Measurements from ENCODE around the gene SH3BP5L. TPM values are rescaled to one million over a fixed set of nuclear protein-coding genes. Genes with fewer than 3 reads are reported as not detected.

SH3BP5L gene
- total and polyA plus RNA-seq, 2 experiments from 2014 or later: 2.8 to 26.1 TPM

DNA sequence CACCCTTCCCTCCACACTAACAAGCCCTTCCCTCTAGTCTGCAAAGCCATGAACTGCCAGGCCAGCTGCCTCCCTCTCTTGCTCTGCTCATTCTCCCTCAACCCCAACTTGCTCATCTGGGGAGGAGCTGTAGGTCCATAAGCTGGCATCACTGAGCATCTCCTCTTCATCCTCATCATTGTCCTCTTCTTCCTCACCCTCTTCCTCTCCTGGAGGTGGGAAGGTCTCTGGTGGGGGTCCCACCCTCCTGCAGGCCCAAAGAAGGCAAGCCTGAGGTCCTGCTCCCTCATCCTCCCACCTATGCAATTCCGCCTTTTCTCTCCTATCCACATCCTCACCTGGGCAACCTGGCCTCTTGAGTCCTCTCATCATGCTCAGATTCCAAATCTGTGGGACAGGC lies 30.5 kb upstream of the SH3BP5L start:
- Histone ChIP-seq H2AFZ (no peak overlapping the region), H3K27me3 (ENCODE audit: insufficient read depth) (peaks cover 8% of the 10 kb centered on the region), H3K79me2 (replicated peaks; ENCODE audit: insufficient read depth) (no peaks in the 10 kb centered on the region; the same call in 1 of the 2 replicates), H3F3A (replicated peaks; ENCODE audit: low read depth) (0 out of 2 replicates have a peak, but pooled peaks cover 4% of the 10 kb centered on the region), H3K4me2 (no peak overlapping the region), H4K20me1 (replicated peaks; ENCODE audit: insufficient read depth) (no peaks in the 10 kb centered on the region; the same call in none of the 2 replicates), H3K9me2 (ENCODE audit: insufficient read depth) (no peaks in the 10 kb centered on the region), H3K4me1 (ENCODE audit: insufficient read depth) (peaks cover 16% of the 10 kb centered on the region), H3K4me3 (no peak overlapping the region), H3K27ac (ENCODE audit: low read depth) (no peak overlapping the region), H3K36me3 (ENCODE audit: insufficient read depth) (peaks cover 16% of the 10 kb centered on the region)
- ATAC-seq (no peak), DNase-seq (ENCODE audit: low spot score) (no peak)
- peaks cover 13% of the 10 kb centered on the region for H3K27me3 Mint-ChIP-seq (ENCODE audit: insufficient read depth, low read depth, poor library complexity)
- H3K4me3 Mint-ChIP-seq: no peak overlapping the region
- no peak for TF ChIP-seq CREB1 (CRISPR knock-in tag; IDR thresholded peaks at IDR 0.05; ENCODE audit: low read depth)
- peaks cover 7% of the 10 kb centered on the region; the same call in 2 of the 3 replicates for H3K36me3 Mint-ChIP-seq (ENCODE audit: low read depth)
- H3K27ac Mint-ChIP-seq: no peak overlapping the region
- H3K4me1 Mint-ChIP-seq: peaks cover 16% of the 10 kb centered on the region
- no peaks in the 10 kb centered on the region; the same call in 2 of the 3 replicates for H3K9me3 Mint-ChIP-seq

DNA sequence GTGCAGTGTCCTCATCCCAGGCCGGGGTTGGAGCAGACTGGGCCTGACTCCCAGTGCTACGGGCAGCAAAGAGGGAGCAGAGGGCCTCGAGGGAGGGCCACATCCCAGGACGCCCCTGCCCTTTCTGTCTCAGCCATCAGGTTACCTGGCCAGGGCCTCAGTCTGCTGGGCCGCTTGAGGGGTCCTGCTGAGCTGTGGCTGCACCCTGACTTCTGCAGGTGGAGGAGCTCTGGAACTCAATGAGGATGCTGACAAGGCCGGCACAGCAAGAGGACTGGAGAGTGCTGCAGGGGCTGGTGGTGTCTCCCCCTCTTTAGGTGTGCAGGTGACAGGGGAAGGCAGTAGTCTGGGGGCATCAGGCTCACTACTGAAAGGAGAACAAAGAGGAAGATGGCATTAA lies 29.9 kb upstream of the SH3BP5L start:
- Histone ChIP-seq H3K4me3 (no peak overlapping the region), H3K27ac (ENCODE audit: low read depth) (no peak overlapping the region), H2AFZ (no peak overlapping the region), H3K4me2 (no peak overlapping the region), H3K79me2 (replicated peaks; ENCODE audit: insufficient read depth) (no peaks in the 10 kb centered on the region; the same call in 1 of the 2 replicates), H4K20me1 (replicated peaks; ENCODE audit: insufficient read depth) (no peaks in the 10 kb centered on the region; the same call in none of the 2 replicates), H3F3A (replicated peaks; ENCODE audit: low read depth) (0 out of 2 replicates have a peak, but pooled peaks cover 4% of the 10 kb centered on the region), H3K9me2 (ENCODE audit: insufficient read depth) (no peaks in the 10 kb centered on the region), H3K27me3 (ENCODE audit: insufficient read depth) (peaks cover 2% of the 10 kb centered on the region; the same call in 1 of the 2 replicates), H3K4me1 (ENCODE audit: insufficient read depth) (peaks cover 16% of the 10 kb centered on the region), H3K36me3 (ENCODE audit: insufficient read depth) (peaks cover 16% of the 10 kb centered on the region)
- Mint-ChIP-seq H3K27me3 (ENCODE audit: insufficient read depth, low read depth, poor library complexity) (peaks cover 13% of the 10 kb centered on the region), H3K27ac (no peak overlapping the region), H3K9me3 (no peaks in the 10 kb centered on the region; the same call in 2 of the 3 replicates), H3K4me1 (peaks cover 16% of the 10 kb centered on the region), H3K36me3 (ENCODE audit: low read depth) (peaks cover 7% of the 10 kb centered on the region; the same call in 2 of the 3 replicates), H3K4me3 (no peak overlapping the region)
- DNase-seq (ENCODE audit: low spot score) (no peak), ATAC-seq (no peak)
- no peak for TF ChIP-seq JUNB (IDR thresholded peaks at IDR 0.05; ENCODE audit: unreplicated experiment)
- TF ChIP-seq EZH2 (IDR thresholded peaks at IDR 0.05; ENCODE audit: low read depth, unreplicated experiment): no peak
- no peak for TF ChIP-seq NANOG (IDR thresholded peaks at IDR 0.05; ENCODE audit: borderline replicate concordance)
- no peak for TF ChIP-seq CTCF (conservative IDR thresholded peaks at IDR 0.05; ENCODE audit: low read depth in 2 of 2)
- TF ChIP-seq EZH2phosphoT487 (IDR thresholded peaks at IDR 0.05; ENCODE audit: unreplicated experiment): no peak
- TF ChIP-seq POLR2AphosphoS5 (IDR thresholded peaks at IDR 0.05; ENCODE audit: low read depth): no peak
- no peak for TF ChIP-seq ZNF114 (CRISPR knock-in tag; IDR thresholded peaks at IDR 0.05)
- no peak for TF ChIP-seq ZNF462 (CRISPR knock-in tag; IDR thresholded peaks at IDR 0.05)
- TF ChIP-seq STAT1 (IDR thresholded peaks at IDR 0.05; ENCODE audit: unreplicated experiment): no peak
- TF ChIP-seq ZNF331 (CRISPR knock-in tag; IDR thresholded peaks at IDR 0.05; ENCODE audit: low read depth): no peak
- TF ChIP-seq CREB1 (CRISPR knock-in tag; IDR thresholded peaks at IDR 0.05; ENCODE audit: low read depth): no peak
- TF ChIP-seq, protein P1, sequence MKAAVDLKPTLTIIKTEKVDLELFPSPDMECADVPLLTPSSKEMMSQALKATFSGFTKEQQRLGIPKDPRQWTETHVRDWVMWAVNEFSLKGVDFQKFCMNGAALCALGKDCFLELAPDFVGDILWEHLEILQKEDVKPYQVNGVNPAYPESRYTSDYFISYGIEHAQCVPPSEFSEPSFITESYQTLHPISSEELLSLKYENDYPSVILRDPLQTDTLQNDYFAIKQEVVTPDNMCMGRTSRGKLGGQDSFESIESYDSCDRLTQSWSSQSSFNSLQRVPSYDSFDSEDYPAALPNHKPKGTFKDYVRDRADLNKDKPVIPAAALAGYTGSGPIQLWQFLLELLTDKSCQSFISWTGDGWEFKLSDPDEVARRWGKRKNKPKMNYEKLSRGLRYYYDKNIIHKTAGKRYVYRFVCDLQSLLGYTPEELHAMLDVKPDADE (IDR thresholded peaks at IDR 0.05): no peak

Data from GM23338 (cell line).